Measurements from ENCODE around the gene JAK1.

- TF ChIP-seq EZH2 (IDR thresholded peaks at IDR 0.05; ENCODE audit: insufficient read depth, poor library complexity, severe bottlenecking) (no peak), EZH2phosphoT487 (IDR thresholded peaks at IDR 0.05; ENCODE audit: insufficient read depth, low read depth) (no peak)
Observed at GRCh38 chr1:64892576-64893573, 73.5 kb downstream of the JAK1 start.

All from GM23248 (cell line).